Skeletal muscle tissue (tissue), 4 donors: ENCODE measurements around the gene RBM27. TPM values are rescaled to one million over a fixed set of nuclear protein-coding genes. Genes with fewer than 3 reads are reported as not detected.
A peak's percentile ranks its signal among the peaks of the same experiment; 100 is the strongest.
"Not testable (repeated sequence)": the region's sequence is repeated elsewhere in the genome, so short reads cannot be mapped to it uniquely, and the experiment has no call there.

ENCODE experiments used
- H3K27ac ChIP-seq: one replicate; pipeline ENCODE4 v1.7.0; 2013; ENCODE audit warnings: mild to moderate bottlenecking, low read depth, low read length, inconsistent platforms
- H3K27me3 ChIP-seq, 3 donors: one replicate each; pipeline ENCODE4 v1.7.0; 2013; ENCODE audit warnings: low read length in 3 of 3; ENCODE audit not compliant: control insufficient read depth in 3 of 3, insufficient read depth in 3 of 3
- H3K36me3 ChIP-seq, 3 donors: one replicate each; pipeline ENCODE4 v1.7.0; 2013; ENCODE audit warnings: low read length in 3 of 3; ENCODE audit not compliant: control insufficient read depth in 3 of 3, insufficient read depth in 3 of 3
- H3K4me1 ChIP-seq, 3 donors: one replicate each; pipeline ENCODE4 v1.7.0; 2013; ENCODE audit warnings: low read length in 3 of 3, mild to moderate bottlenecking in 3 of 3; ENCODE audit not compliant: control insufficient read depth in 3 of 3, insufficient read depth in 3 of 3
- H3K4me3 ChIP-seq, 3 donors: one replicate each; pipeline ENCODE4 v1.7.0; 2013; ENCODE audit warnings: low read length in 3 of 3
- H3K9ac ChIP-seq, 3 donors: one replicate each; pipeline ENCODE4 v1.7.0; 2013; ENCODE audit warnings: low read length in 3 of 3, mild to moderate bottlenecking in 3 of 3, moderate library complexity in 2 of 3, low read depth in 1 of 3
- H3K9me3 ChIP-seq, 3 donors: one replicate each; pipeline ENCODE4 v1.7.0; 2013; ENCODE audit warnings: low read length in 3 of 3; ENCODE audit not compliant: control insufficient read depth in 3 of 3
- total RNA-seq: library from RNA; depleted of rRNA; stranded (reverse); fragments of >200 nt; gene quantifications from one replicate; pipeline ENCODE4 v1.2.3, GENCODE V29; 2014
- donor health status: Osteomylitis.

The RBM27 gene
- total RNA-seq, 1 donor from 2014 or later = 25.1 TPM

DNA sequence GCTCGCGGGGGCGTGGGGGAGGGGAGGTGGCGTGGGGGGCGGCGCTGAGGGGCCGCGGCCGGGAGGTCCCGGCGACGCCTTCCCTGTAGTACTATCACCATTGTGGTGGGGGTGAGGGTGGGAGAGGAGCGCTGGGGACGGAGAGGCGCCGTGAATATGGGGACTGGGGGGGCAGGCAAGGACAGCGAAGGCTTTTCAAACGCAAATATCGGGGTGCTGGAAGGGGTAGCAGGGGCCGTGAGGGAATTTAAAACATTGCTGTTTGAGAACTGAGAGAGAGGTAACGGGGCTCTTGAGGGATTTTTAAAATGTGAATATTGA is 427 bp downstream of the RBM27 start:
- peak overlapping the region; percentile 78 for H3K27ac ChIP-seq
- H3K9me3 ChIP-seq = no peaks in the 10 kb centered on the region
- no peaks in the 10 kb centered on the region for H3K36me3 ChIP-seq
- H3K9ac ChIP-seq = peak overlapping the region; percentile 75 to 82 (median 77)
- no peaks in the 10 kb centered on the region for H3K27me3 ChIP-seq
- H3K4me3 ChIP-seq = peak overlapping the region; percentile 76 to 98 (median 93)
- H3K4me1 ChIP-seq = peaks cover 0 to 3% (median 3%) of the 10 kb centered on the region in 3 donors

DNA sequence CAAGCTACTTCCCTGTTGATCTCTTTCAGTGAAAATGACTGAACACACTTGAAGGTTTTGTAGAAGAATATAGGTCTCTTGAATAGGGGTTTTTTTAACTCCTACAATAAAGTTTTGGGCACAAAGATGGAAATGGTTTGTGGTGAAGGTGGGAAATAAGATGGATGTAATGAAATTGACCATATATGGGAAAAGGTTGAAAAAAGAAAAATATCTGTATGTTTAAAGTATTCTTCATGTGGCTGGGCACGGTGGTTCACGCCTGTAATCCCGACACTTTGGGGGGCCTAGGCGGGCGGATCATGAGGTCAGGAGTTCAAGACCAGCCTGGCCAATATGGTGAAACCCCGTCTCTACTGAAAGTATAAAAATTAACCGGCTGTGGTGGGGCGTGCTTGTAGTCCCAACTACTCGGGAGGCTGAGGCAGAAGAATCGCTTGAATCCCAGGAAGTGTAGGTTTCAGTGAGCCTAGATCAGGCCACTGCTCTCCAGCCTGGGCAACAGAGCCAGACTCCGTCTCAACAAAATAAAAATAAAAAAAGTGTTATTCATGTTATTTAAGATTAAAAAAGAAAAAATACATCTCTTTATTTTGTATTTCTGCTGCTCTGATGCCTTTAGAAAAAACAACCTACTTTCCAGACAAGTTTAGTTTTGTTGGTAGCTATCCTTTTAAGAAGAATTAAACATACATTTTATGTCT is 2.2 kb downstream of the RBM27 start:
- H3K27ac ChIP-seq = no peak overlapping the region
- H3K27me3 ChIP-seq = no peaks in the 10 kb centered on the region
- peaks cover 3 to 5% (median 5%) of the 10 kb centered on the region in 3 donors for H3K4me1 ChIP-seq
- peak overlapping the region in 1 of 3 donors; percentile 51 for H3K4me3 ChIP-seq
- H3K36me3 ChIP-seq = no peaks in the 10 kb centered on the region
- peak overlapping the region in 1 of 3 donors; percentile 33 for H3K9ac ChIP-seq
- no peaks in the 10 kb centered on the region for H3K9me3 ChIP-seq

DNA sequence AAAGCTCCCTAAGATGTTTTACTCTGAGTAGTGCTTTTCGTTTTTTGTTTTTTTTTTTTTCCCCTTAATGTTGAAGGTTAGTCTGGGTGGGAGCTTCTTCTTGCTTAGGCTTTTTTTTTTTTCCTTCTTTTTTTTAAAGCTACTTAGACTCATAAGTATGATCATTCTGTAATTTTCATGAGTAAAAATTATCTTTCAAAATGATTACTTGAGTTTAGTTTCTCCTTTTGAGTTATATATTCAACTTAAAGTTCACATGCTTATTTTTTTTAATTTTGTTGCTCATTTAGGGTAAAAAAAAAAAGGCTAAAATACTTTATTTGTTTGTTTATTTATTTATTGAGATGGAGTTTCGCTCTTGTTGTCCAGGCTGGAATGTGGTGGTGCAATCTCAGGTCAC is 2.9 kb downstream of the RBM27 start:
- no peaks in the 10 kb centered on the region for H3K36me3 ChIP-seq
- no peaks in the 10 kb centered on the region for H3K27me3 ChIP-seq
- peak overlapping the region in 1 of 3 donors; percentile 33 for H3K9ac ChIP-seq
- no peak overlapping the region for H3K27ac ChIP-seq
- no peak overlapping the region for H3K4me3 ChIP-seq
- H3K9me3 ChIP-seq = no peaks in the 10 kb centered on the region
- H3K4me1 ChIP-seq = peaks cover 3 to 5% (median 5%) of the 10 kb centered on the region in 3 donors

DNA sequence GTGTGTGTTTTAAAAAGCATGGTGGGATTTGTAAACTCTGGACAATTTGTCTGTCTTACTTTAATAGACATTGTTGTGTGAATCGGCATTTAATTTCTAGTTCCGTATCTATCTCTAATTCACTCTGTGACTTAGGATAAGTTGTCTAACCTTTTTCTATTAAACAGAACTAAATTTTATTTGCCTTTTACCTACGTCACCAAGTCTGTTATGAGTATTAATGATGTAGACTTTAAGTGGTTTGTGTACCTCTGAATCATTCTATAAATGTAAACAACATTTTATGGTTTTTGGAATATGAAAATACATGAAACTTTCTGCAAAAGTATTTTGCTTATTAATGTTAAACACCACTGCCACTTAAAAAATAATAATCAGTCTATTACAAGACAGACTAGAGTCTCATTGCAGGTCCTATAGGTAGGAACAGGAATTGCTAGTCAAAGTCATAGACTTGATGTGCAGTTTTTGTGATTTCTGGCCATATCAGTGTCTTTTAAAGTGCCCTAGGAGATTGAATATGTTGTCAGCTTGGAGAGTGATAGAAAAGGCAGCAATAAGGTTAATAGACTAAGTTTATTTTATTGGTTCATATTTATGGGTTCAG is 5.6 kb downstream of the RBM27 start:
- Histone ChIP-seq H3K27me3 (no peaks in the 10 kb centered on the region), H3K27ac (no peak overlapping the region), H3K4me3 (no peak overlapping the region), H3K36me3 (no peaks in the 10 kb centered on the region), H3K4me1 (peaks cover 5% of the 10 kb centered on the region in 3 donors), H3K9ac (no peak overlapping the region), H3K9me3 (no peaks in the 10 kb centered on the region)

DNA sequence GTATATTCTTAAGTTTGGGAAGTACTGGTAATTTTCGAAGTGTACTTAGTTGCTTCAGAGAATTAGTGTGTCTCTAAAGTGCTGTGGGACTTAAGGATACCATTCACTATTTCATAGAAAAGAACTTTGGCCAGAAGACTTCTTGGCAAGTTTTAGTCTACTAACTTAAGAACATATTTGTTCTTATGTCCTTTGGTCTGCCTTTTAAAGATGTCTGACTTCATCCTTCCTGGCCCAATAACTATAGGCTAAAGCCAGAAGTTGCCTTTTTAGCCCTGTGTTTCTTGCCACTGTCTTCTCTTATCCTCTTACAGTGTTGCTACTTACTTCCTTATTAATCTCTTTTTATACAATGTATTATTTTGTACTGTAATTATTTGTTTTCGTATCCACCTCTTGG is 6.3 kb downstream of the RBM27 start:
- Histone ChIP-seq H3K36me3 (no peaks in the 10 kb centered on the region), H3K27me3 (no peaks in the 10 kb centered on the region), H3K4me3 (no peak overlapping the region), H3K27ac (no peak overlapping the region), H3K9me3 (no peaks in the 10 kb centered on the region), H3K9ac (no peak overlapping the region), H3K4me1 (peaks cover 2 to 5% (median 5%) of the 10 kb centered on the region in 3 donors)

DNA sequence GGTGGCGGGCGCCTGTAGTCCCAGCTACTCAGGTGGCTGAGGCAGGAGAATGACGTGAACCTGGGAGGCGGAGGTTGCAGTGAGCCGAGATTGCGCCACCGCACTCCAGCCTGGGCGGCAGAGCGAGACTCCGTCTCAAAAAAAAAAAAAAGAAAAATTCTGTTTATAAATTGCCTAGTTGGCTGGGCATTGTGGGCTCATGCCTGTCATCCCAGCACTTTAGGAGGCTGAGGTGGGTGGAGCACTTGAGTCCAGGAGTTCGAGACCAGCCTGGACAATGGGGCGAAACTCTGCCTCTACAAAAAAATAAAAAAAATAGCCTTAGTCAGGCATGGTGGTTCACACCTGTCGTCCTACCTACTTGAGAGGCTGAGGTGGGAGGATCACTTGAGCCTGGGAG is 7.4 kb downstream of the RBM27 start:
- not testable (repeated sequence) for H3K9me3 ChIP-seq, H3K9ac ChIP-seq, H3K4me3 ChIP-seq, H3K4me1 ChIP-seq, H3K27me3 ChIP-seq, H3K27ac ChIP-seq, H3K36me3 ChIP-seq

DNA sequence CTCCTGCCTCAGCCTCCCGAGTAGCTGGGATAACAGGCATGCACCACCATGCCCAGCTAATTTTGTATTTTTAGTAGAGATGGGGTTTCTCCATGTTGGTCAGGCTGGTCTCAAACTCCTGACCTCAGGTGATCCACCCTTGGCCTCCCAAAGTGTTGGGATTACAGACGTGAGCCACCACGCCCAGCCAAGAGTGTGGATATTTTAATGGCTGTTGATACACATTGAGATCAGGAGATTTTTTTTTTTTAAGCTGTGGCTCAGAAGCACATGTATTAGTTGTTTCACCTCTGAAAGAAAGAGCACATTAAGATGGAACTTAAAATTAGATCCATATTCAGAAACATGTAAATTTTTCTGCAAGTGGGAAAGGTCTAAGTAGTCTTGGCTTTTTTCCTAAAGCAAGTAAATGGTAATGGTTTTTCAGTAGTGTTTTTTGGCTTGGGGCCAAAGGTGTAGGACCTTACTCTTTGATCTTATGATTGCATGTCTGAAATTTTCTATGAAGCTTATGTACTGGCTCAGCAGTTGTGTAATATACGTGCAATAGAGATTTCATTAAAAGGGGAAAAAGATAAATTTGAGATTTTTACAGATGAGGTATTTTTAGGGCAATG is 9.9 kb downstream of the RBM27 start:
- H3K27ac ChIP-seq = no peak overlapping the region
- no peaks in the 10 kb centered on the region for H3K9me3 ChIP-seq
- H3K36me3 ChIP-seq = no peaks in the 10 kb centered on the region
- H3K4me3 ChIP-seq = no peak overlapping the region
- H3K4me1 ChIP-seq = peaks cover 2 to 5% (median 3%) of the 10 kb centered on the region in 3 donors
- no peaks in the 10 kb centered on the region for H3K27me3 ChIP-seq
- H3K9ac ChIP-seq = no peak overlapping the region

DNA sequence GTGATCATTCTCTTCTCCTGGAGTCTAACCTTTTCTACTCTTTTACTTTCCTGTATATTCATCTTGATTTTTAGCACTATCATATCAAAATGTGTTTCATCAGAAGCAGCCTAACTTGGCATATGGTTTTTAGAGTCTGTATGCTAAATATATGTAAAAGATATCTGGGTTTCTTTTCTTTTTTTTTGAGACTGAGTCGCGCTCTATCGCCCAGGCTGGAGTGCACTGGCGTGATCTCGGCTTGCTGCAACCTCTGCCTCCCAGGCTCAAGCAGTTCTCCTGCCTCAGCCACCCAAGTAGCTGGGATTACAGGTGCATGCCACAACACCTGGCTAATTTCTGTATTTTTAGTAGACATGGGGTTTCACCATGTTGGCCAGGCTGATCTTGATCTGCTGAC is 11.5 kb downstream of the RBM27 start:
- not testable (repeated sequence) for H3K9me3 ChIP-seq, H3K4me1 ChIP-seq, H3K9ac ChIP-seq, H3K4me3 ChIP-seq, H3K27me3 ChIP-seq, H3K36me3 ChIP-seq, H3K27ac ChIP-seq

DNA sequence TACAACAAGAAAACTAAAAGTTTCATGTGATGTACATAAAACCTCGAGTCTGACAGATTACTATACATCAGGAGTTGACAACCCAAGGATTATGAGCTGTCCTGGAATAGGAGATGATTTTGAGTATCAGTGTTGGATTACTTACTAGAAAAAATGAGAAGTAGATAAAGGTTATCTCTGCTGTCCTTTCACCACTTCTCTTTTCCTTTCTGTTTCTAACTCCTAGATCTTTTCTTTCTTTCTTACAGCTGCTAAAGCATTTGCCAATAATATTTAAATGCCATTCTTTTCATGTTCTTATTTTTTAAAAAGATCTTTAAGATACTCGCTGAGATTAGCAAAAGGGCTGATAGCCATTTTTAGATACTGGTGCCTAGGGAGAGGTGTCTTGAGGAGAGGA is 14.8 kb downstream of the RBM27 start:
- no peaks in the 10 kb centered on the region for H3K9me3 ChIP-seq
- no peak overlapping the region for H3K9ac ChIP-seq
- no peaks in the 10 kb centered on the region for H3K27me3 ChIP-seq
- H3K4me1 ChIP-seq = peaks cover 0 to 4% (median 2%) of the 10 kb centered on the region in 3 donors
- no peak overlapping the region for H3K4me3 ChIP-seq
- H3K27ac ChIP-seq = no peak overlapping the region
- peaks cover 0 to 6% (median 4%) of the 10 kb centered on the region in 3 donors for H3K36me3 ChIP-seq

DNA sequence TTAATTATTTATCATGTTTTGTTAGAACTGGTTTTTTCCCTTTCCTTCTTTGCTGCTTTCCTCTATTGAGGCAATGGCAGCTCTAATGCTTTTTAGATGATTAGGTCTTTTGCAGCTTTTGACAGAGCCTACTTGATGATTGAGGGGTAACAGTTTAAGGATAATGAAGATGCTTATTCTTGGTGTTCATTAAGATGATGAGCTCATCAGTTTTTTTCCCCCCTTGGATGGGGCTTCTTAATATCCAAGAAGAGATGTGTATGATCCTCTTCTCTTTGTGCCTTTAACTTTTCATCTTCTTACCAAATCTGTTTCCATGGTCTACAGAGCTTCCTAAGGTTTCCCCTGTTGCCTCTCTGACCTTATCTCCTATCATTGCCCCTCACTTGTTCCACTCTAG is 15.8 kb downstream of the RBM27 start:
- peaks cover 0 to 9% (median 4%) of the 10 kb centered on the region in 3 donors for H3K36me3 ChIP-seq
- H3K9me3 ChIP-seq = no peaks in the 10 kb centered on the region
- no peak overlapping the region for H3K27ac ChIP-seq
- no peaks in the 10 kb centered on the region for H3K27me3 ChIP-seq
- peaks cover 0 to 4% (median 0%) of the 10 kb centered on the region in 3 donors for H3K4me1 ChIP-seq
- H3K4me3 ChIP-seq = no peak overlapping the region
- no peak overlapping the region for H3K9ac ChIP-seq
